HEK293T (cell line): ENCODE results near the gene UFSP1.
"Not testable (repeated sequence)": the region's sequence is repeated elsewhere in the genome, so short reads cannot be mapped to it uniquely, and the experiment has no call there.

Source experiments
- BHLHE40 ChIP-seq: fragments of 450-650 bp; IDR thresholded peaks from 2 replicates; pipeline ENCODE4 v1.6.1; 2016; ENCODE audit warnings: mild to moderate bottlenecking, moderate library complexity, borderline replicate concordance
- ELF4 ChIP-seq: fragments of 450-650 bp; IDR thresholded peaks from 2 replicates; pipeline ENCODE4 v1.6.1; 2017; ENCODE audit warnings: antibody characterized with exemption
- FOXM1 ChIP-seq: fragments of 450-650 bp; IDR thresholded peaks from 2 replicates; pipeline ENCODE4 v1.6.1; 2017; ENCODE audit warnings: mild to moderate bottlenecking, borderline replicate concordance
- HDGF ChIP-seq: fragments of 450-650 bp; IDR thresholded peaks from 2 replicates; pipeline ENCODE4 v1.6.1; 2017; ENCODE audit warnings: antibody characterized with exemption, borderline replicate concordance
- L3MBTL2 ChIP-seq: fragments of 450-650 bp; conservative IDR thresholded peaks from 2 replicates; pipeline ENCODE4 v1.6.1; 2016; ENCODE audit warnings: mild to moderate bottlenecking
- LEF1 ChIP-seq: fragments of 450-650 bp; IDR thresholded peaks from 2 replicates; pipeline ENCODE4 v1.6.1; 2017; ENCODE audit warnings: mild to moderate bottlenecking, borderline replicate concordance
- SP1 ChIP-seq: fragments of 450-650 bp; IDR thresholded peaks from 2 replicates; pipeline ENCODE4 v1.6.1; 2017
- SUZ12 ChIP-seq: fragments of 450-650 bp; IDR thresholded peaks from 2 replicates; pipeline ENCODE4 v1.6.1; 2016; ENCODE audit warnings: mild to moderate bottlenecking
- TARDBP ChIP-seq: fragments of 450-650 bp; IDR thresholded peaks from 2 replicates; pipeline ENCODE4 v1.6.1; 2016
- ZNF384 ChIP-seq: fragments of 450-650 bp; IDR thresholded peaks from 2 replicates; pipeline ENCODE4 v1.6.1; 2016

GRCh38 chr7:100919335-100919734 lies 29.8 kb upstream of the UFSP1 start:
- not testable (repeated sequence) for TF ChIP-seq HDGF, FOXM1, ELF4, SP1, ZNF384, BHLHE40, LEF1, SUZ12, L3MBTL2, TARDBP
